Thoracic aorta (tissue), 2 donors: ENCODE data around the gene CCDC87. TPM values are rescaled to one million over a fixed set of nuclear protein-coding genes. Genes with fewer than 3 reads are reported as not detected.

ENCODE experiments used
- ATAC-seq: fragments of 150-250 bp; one replicate; pipeline ENCODE4 v1.8.0; 2017; ENCODE audit warnings: low read depth; ENCODE audit not compliant: insufficient number of reproducible peaks, low FRiP score
- DNase-seq: peaks from one replicate; pipeline ENCODE4 v3.0.0-alpha.2; 2020; ENCODE audit warnings: low spot score
- H3K27ac ChIP-seq, 2 donors: fragments of 200-600 bp; sonication (generic); 1 replicate in 1 of 2; 2 replicates in 1 of 2; pipeline ENCODE4 v1.5.1; 2016; ENCODE audit warnings: mild to moderate bottlenecking in 2 of 2, moderate library complexity in 2 of 2
- H3K27me3 ChIP-seq: fragments of 200-600 bp; sonication (generic); replicated peaks from 2 replicates; pipeline ENCODE4 v1.6.0; 2016; ENCODE audit warnings: mild to moderate bottlenecking; ENCODE audit not compliant: insufficient read depth
- H3K36me3 ChIP-seq: fragments of 200-600 bp; sonication (generic); one replicate; pipeline ENCODE4 v1.5.1; 2016
- H3K4me1 ChIP-seq, 2 donors: fragments of 200-600 bp; sonication (generic); 1 replicate in 1 of 2; 2 replicates in 1 of 2; pipeline versions ENCODE4 v1.5.1 to v1.6.0; 2016; ENCODE audit warnings: low read depth in 2 of 2, mild to moderate bottlenecking in 1 of 2; ENCODE audit not compliant: control insufficient read depth in 1 of 2
- H3K4me3 ChIP-seq: fragments of 200-600 bp; sonication (generic); 2 replicates; pipeline ENCODE4 v1.5.1; 2016; ENCODE audit warnings: mild to moderate bottlenecking
- H3K9me3 ChIP-seq: fragments of 200-600 bp; sonication (generic); 2 replicates; pipeline ENCODE4 v1.5.1; 2016
- total RNA-seq, 2 donors: library from RNA; depleted of rRNA; stranded (reverse); fragments of >200 nt; gene quantifications; one replicate each; pipeline versions ENCODE4 v1.1.0 to v1.2.3, GENCODE V29; 2016
- TF ChIP-seq, protein P1 (sequence below): fragments of 200-600 bp; sonication (generic); IDR thresholded peaks from one replicate; pipeline ENCODE4 v1.5.1; 2019; ENCODE audit warnings: antibody characterized with exemption

CCDC87 gene
- total RNA-seq, 2 donors from 2014 or later = 0.68 TPM; not detected in 1

DNA sequence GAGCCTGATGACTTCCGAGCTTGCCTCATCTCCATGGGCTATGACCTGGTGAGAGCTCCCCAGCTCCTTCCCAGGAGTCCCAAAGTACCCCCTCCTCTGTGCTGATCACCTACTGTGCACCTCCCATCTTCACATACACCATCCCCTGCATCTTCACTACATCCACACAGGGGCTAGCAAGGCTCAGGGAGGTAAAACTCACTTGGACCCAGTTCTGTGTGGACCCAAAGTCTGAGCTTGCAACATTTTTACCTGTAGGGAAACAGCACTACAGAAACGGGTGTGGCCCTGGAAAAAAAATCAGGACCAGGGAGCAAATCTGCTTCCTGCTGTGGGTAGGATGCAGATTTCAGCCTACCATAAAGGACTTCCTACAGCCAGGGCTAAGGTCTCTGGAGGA lies 30.6 kb downstream of the CCDC87 start:
- ATAC-seq (no peak), DNase-seq (no peak)
- Histone ChIP-seq H3K4me1 (peaks cover 6 to 10% of the 10 kb centered on the region in 2 donors), H3K4me3 (no peak overlapping the region), H3K9me3 (no peaks in the 10 kb centered on the region), H3K27me3 (no peaks in the 10 kb centered on the region), H3K27ac (no peak overlapping the region), H3K36me3 (no peaks in the 10 kb centered on the region)
- TF ChIP-seq, protein P1, sequence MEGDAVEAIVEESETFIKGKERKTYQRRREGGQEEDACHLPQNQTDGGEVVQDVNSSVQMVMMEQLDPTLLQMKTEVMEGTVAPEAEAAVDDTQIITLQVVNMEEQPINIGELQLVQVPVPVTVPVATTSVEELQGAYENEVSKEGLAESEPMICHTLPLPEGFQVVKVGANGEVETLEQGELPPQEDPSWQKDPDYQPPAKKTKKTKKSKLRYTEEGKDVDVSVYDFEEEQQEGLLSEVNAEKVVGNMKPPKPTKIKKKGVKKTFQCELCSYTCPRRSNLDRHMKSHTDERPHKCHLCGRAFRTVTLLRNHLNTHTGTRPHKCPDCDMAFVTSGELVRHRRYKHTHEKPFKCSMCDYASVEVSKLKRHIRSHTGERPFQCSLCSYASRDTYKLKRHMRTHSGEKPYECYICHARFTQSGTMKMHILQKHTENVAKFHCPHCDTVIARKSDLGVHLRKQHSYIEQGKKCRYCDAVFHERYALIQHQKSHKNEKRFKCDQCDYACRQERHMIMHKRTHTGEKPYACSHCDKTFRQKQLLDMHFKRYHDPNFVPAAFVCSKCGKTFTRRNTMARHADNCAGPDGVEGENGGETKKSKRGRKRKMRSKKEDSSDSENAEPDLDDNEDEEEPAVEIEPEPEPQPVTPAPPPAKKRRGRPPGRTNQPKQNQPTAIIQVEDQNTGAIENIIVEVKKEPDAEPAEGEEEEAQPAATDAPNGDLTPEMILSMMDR = no peak

DNA sequence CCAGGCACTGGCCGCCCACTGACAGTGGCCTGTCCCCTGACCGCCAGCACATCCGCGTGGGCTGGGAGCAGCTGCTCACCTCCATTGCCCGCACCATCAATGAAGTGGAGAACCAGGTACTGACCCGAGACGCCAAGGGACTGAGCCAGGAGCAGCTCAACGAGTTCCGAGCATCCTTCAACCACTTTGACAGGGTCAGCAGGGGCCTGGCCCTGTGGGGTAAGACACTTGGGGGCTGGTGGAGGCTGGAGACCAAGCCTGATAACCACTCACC lies 31.0 kb downstream of the CCDC87 start:
- Histone ChIP-seq H3K4me1 (peaks cover 6 to 10% of the 10 kb centered on the region in 2 donors), H3K27me3 (no peaks in the 10 kb centered on the region), H3K4me3 (no peak overlapping the region), H3K36me3 (no peaks in the 10 kb centered on the region), H3K9me3 (no peaks in the 10 kb centered on the region), H3K27ac (no peak overlapping the region)
- DNase-seq (no peak), ATAC-seq (no peak)
- TF ChIP-seq, protein P1 = no peak

DNA sequence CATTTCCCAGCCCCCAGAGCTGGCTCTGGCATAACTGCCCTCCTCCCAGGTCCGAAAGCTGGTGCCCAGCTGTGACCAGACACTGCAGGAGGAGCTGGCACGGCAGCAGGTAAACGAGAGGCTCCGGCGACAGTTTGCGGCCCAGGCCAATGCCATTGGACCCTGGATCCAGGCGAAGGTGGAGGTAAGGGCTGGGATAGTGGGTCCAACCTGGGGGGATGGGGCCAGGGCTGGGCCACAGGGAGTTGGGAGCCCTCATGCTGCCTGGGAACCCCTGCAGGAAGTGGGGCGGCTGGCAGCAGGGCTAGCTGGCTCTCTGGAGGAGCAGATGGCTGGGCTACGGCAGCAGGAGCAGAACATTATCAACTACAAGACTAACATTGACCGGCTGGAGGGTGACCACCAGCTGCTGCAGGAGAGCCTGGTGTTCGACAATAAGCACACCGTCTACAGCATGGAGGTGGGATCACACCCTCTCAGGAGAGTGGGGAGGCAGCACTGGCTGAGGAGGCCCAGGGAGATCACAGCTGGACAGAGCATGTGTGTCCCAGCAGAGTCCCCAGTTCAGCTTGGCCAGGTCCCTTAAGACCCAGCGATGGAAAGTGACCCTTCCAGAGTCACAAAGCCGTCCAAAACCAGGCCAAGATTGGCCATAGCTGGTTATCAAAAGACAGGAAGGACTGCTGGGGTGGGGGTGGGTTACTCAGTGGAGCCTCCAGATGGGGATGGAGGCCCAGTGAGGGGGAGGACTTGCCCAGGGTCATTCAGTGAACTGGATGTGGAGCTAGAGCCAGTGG lies 31.5 kb downstream of the CCDC87 start:
- no peak for DNase-seq
- Histone ChIP-seq H3K4me1 (peaks cover 6 to 10% of the 10 kb centered on the region in 2 donors), H3K36me3 (no peaks in the 10 kb centered on the region), H3K27me3 (no peaks in the 10 kb centered on the region), H3K9me3 (no peaks in the 10 kb centered on the region), H3K4me3 (no peak overlapping the region), H3K27ac (no peak overlapping the region)
- ATAC-seq = no peak
- TF ChIP-seq, protein P1 = no peak

DNA sequence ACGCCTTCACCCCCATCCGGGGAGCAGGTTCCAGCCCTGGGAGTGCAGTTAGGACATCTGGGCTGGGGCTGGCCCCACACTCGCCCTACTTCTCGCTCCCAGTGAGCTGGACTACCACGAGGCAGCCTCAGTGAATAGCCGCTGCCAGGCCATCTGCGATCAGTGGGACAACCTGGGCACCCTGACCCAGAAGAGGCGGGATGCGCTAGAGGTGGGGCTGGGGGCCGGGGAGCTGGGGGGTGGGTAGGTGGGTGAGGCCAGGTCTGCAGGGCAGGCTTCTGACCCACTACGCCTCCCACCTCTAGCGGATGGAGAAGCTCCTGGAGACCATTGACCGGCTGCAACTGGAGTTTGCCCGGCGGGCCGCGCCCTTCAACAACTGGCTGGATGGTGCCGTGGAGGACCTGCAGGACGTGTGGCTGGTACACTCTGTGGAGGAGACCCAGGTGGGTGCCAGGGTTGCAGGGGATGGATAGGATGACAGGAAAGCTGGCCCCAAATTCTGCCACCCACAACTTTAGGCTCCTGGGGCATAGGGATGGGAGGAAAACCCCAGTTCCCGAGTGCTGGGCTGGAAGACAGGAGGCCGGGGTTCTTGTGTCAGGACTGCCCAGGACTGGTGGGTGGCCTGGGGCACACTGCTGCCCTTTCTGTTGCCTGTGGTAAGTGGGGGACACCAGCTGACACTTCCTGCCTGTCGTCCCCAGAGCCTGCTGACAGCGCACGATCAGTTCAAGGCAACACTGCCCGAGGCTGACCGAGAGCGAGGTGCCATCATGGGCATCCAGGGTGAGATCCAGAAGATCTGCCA lies 32.8 kb downstream of the CCDC87 start:
- TF ChIP-seq, protein P1 = no peak
- H3K27ac ChIP-seq = no peak overlapping the region
- H3K27me3 ChIP-seq = no peaks in the 10 kb centered on the region
- ATAC-seq (no peak), DNase-seq (no peak)
- no peak overlapping the region for H3K4me3 ChIP-seq
- peaks cover 6 to 10% of the 10 kb centered on the region in 2 donors for H3K4me1 ChIP-seq
- no peaks in the 10 kb centered on the region for H3K9me3 ChIP-seq
- H3K36me3 ChIP-seq = no peaks in the 10 kb centered on the region

DNA sequence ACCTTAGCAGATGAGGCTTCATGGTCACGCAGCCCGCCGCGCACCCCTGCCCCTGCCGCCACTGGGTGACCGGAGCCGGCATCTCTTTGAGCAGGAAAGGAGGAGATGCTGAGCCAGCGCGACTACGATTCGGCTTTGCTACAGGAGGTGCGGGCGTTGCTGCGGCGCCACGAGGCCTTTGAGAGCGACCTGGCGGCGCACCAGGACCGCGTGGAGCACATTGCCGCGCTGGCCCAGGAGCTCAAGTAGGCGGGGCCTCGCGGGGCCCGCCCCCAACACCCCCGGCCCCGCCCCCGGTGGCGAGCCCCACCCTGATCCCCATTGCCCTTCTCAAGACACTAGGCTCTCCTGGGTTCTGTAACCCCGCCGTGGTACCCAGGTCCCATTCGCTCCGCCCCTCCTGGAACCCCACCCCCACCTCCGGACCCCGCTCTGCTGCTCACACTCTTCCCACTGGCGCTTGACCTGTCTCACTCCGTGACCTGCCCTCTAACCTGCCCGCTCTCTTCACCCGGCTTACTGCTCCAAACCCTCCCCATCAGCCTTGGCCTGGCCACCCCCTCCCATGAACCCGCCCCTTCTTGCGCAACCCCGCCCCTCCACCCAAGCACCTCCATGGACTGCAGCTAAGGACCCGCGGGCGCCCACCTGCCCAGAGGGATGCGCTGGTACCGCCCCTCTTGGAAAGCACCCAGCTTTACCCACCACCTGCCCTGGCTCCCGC lies 33.6 kb downstream of the CCDC87 start:
- DNase-seq = no peak

More for the DNA sequence above, 33.6 kb downstream of the CCDC87 start:
- TF ChIP-seq, protein P1 = no peak
- Histone ChIP-seq H3K27ac (no peak overlapping the region), H3K27me3 (no peaks in the 10 kb centered on the region), H3K9me3 (no peaks in the 10 kb centered on the region), H3K4me1 (peaks cover 6 to 10% of the 10 kb centered on the region in 2 donors), H3K36me3 (no peaks in the 10 kb centered on the region), H3K4me3 (peak overlapping the region; percentile 56)
- ATAC-seq = no peak
